GM12892 (cell line): ENCODE data around the gene LIN7B.

Source experiments
- POLR2A ChIP-seq: IDR thresholded peaks from 2 replicates; pipeline ENCODE4 v1.6.1; 2011; ENCODE audit warnings: low read depth, low read length, control low read depth
- POLR2AphosphoS5 ChIP-seq: IDR thresholded peaks from 2 replicates; pipeline ENCODE4 v1.6.1; 2011; ENCODE audit warnings: low read depth, low read length, control low read depth
- TAF1 ChIP-seq: IDR thresholded peaks from 2 replicates; pipeline ENCODE4 v1.6.1; 2011; ENCODE audit warnings: low read depth, mild to moderate bottlenecking, control low read depth, low read length, borderline replicate concordance

DNA sequence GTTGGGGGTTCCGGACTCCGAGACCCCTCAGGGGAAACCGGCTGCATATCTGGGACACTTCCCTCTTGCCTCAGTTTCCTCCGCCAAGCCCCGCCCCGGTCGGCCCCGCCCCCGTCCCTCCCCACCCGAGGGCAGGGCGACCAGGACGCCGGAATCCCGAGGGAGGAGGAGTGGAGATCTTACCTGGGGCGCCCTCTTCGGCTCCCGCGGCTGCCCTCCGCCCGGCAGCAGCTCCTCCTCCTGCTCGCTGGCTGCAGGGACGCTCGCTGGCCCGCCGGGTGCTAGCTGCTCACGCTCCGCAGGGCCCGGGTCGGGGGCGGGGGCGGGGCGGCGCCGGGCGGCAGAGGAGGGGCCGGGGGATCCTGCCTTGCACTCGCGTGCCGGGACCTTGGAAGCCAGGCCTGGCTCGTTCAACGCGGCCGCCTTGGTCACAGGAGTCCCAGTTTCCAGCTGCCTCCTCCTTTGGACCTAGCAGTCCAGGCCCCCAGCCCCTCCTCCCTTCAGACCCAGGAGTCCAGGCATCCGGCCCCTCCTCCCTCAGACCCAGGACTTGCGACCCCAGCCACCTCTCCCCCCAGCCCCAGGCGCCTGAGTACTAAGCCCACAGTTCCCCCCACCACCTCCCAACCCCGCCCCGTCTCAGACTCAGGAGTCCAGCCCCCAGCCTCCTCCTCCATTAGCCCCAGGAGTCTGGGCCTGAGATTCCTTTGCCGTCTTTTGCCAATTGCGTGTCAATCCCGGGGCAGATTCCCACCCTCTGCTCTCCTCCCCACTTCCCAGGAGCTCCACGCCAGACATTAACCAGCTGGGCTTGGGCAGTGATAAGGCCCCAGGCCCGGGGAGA, 49.2 kb upstream of the LIN7B start, which contains the start of gene NTF4:
- no peak for TF ChIP-seq POLR2A
- TF ChIP-seq TAF1, result no peak
- TF ChIP-seq POLR2AphosphoS5, result no peak
